Spleen (tissue), 11 donors: ENCODE measurements around the gene CFAP20. TPM values are rescaled to one million over a fixed set of nuclear protein-coding genes. Genes with fewer than 3 reads are reported as not detected.
"Not testable (repeated sequence)": the region's sequence is repeated elsewhere in the genome, so short reads cannot be mapped to it uniquely, and the experiment has no call there.

ENCODE experiments used
- DNase-seq: peaks from one replicate; pipeline ENCODE4 v3.0.0-alpha.2; 2020
- H3K27ac ChIP-seq, 8 donors: fragments of 200-600 bp; sonication (generic) in 7 of 8; 1 replicate in 4 of 8; 2 replicates in 4 of 8; pipeline versions ENCODE4 v1.5.0 to v1.8.0; 2016 to 2021; ENCODE audit warnings: inconsistent platforms in 4 of 8, mild to moderate bottlenecking in 4 of 8, moderate library complexity in 1 of 8
- H3K27me3 ChIP-seq, 7 donors: fragments of 200-600 bp; sonication (generic) in 6 of 7; replicated peaks in 1 of 7; 1 replicate in 4 of 7; 2 replicates in 3 of 7; pipeline versions ENCODE4 v1.5.0 to v1.8.0; 2016 to 2021; ENCODE audit warnings: inconsistent platforms in 3 of 7, mild to moderate bottlenecking in 1 of 7
- H3K36me3 ChIP-seq, 6 donors: fragments of 200-600 bp; sonication (generic) in 5 of 6; 1 replicate in 4 of 6; 2 replicates in 2 of 6; pipeline versions ENCODE4 v1.5.0 to v1.8.0; 2016 to 2021; ENCODE audit warnings: inconsistent platforms in 2 of 6
- H3K4me1 ChIP-seq, 6 donors: fragments of 200-600 bp; sonication (generic) in 5 of 6; 1 replicate in 3 of 6; 2 replicates in 3 of 6; pipeline versions ENCODE4 v1.5.0 to v1.8.0; 2016 to 2021; ENCODE audit warnings: inconsistent platforms in 3 of 6
- H3K4me3 ChIP-seq, 8 donors: fragments of 200-600 bp; sonication (generic) in 7 of 8; 1 replicate in 4 of 8; 2 replicates in 4 of 8; pipeline versions ENCODE4 v1.5.0 to v1.8.0; 2016 to 2021; ENCODE audit warnings: inconsistent platforms in 4 of 8, mild to moderate bottlenecking in 4 of 8, moderate library complexity in 2 of 8
- H3K9me3 ChIP-seq, 8 donors: fragments of 200-600 bp; sonication (generic) in 7 of 8; 1 replicate in 4 of 8; 2 replicates in 4 of 8; pipeline versions ENCODE4 v1.5.0 to v1.8.0; 2016 to 2021; ENCODE audit warnings: inconsistent platforms in 4 of 8
- POLR2A ChIP-seq, 3 donors: fragments of 450-650 bp; IDR thresholded peaks; one replicate each; pipeline ENCODE4 v1.5.1; 2017; ENCODE audit warnings: antibody characterized with exemption in 3 of 3, mild to moderate bottlenecking in 1 of 3
- POLR2AphosphoS5 ChIP-seq, 3 donors: sonication (generic); formaldehyde crosslinking; IDR thresholded peaks; one replicate each; pipeline ENCODE4 v1.5.1; 2017; ENCODE audit warnings: antibody characterized with exemption in 3 of 3
- WGBS, 5 donors: extraction: QIAGEN DNeasy Blood & Tissue Kit in 3 of 5; methylation state at CpG; one replicate each; pipeline versions ENCODE4 v1.1.5 to v1.1.7; 2013 to 2018; 5-methylcytosine and 5-hydroxymethylcytosine counted together
- intact Hi-C: fragments of 100-400 bp; cut with DNase I; formaldehyde crosslinking; loops from one replicate; pipeline ENCODE4 v1.15.0; 2023; ENCODE audit warnings: low total_unique reads
- polyA plus RNA-seq, 3 donors: library from polyadenylated mRNA; stranded (reverse); fragments of 200-250 nt; gene quantifications; one replicate each; pipeline ENCODE4 v1.2.1, GENCODE V29; 2013
- total RNA-seq, 7 donors: library from RNA; depleted of rRNA in 3 of 7; stranded (reverse); fragments of >200 nt in 3 of 7; fragmentation: NEBNext Ultra II Directional in 4 of 7; extraction: Animal tissue kit (Norgen Biotek cat#: 25700) in 4 of 7; gene quantifications; one replicate each; pipeline versions ENCODE4 v1.1.0 to v1.2.1, GENCODE V29; 2016 to 2021
- TF ChIP-seq, protein P1 (sequence below), 11 experiments: fragments of 200-600 bp in 7 of 11; fragments of 450-650 bp in 4 of 11; sonication (generic) in 4 of 11; IDR thresholded peaks in 8 of 11; conservative IDR thresholded peaks in 3 of 11; 1 replicate in 7 of 11; 2 replicates in 4 of 11; pipeline versions ENCODE4 v1.4.0 to v1.8.0; 2016 to 2021; ENCODE audit warnings: antibody characterized with exemption in 11 of 11, inconsistent platforms in 4 of 11, mild to moderate bottlenecking in 1 of 11
- donor health status: healthy with polysubstance abuse.
- donor health status: DM: no; HTN: no; CAD: no; lungs with moderate emphysema.
- donor health status: DM: no; HTN: no; CAD: no.
- donor health status: Bipolar disorder and iron deficiency.
- donor health status: healthy.
- donor health status: DM: no; HTN: no; CAD: no.
- donor health status: DM: yes; HTN: yes; CAD: no.

The CFAP20 gene
- total and polyA plus RNA-seq, 10 donors, result 12.0 to 51.3 (median 23.8) TPM

DNA sequence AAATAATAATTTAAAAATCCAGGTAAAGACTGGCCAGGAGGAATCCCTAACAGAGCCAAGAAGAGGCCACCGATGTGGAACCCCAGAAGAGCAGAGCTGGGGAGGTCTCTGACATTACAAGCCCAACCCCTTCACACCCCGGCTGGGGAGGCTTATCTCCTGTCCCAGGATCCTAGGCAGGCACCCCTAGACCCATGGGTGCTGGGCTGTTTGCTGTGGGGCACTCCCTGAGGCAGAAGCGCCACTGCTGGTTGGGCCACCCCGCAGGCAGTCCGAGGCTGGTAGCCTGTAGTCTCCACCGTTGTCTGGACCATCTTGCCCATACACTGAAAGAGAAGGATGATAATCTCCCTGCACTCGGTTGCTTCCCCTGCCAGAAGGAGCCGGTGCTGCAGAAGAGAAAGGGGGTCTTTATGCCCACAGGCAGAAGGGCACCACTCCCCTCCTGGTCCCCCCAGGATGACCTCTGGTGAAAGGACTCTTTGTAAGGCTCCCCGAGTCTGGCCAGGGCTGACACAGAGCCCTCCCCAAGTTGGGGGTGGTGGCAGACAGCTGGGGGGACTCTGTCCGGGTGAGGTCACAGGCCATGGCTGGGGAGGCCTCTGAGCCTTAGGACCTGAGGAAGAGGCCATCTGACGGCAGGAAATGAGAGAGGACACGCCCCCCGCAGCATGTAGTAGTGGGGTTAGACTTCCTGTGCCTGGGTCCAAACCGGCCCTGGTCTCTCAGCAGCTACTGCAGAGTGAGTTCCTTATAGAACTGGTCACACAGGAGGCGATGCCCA lies 34.2 kb downstream of the CFAP20 start:
- WGBS, 5 donors, result 48 to 72% (median 61%) methylated on average over 12 to 15 of the region's 15 CpGs
- TF ChIP-seq POLR2A (IDR thresholded peaks at IDR 0.05) (no peak), POLR2AphosphoS5 (IDR thresholded peaks at IDR 0.05) (no peak)
- TF ChIP-seq, protein P1, sequence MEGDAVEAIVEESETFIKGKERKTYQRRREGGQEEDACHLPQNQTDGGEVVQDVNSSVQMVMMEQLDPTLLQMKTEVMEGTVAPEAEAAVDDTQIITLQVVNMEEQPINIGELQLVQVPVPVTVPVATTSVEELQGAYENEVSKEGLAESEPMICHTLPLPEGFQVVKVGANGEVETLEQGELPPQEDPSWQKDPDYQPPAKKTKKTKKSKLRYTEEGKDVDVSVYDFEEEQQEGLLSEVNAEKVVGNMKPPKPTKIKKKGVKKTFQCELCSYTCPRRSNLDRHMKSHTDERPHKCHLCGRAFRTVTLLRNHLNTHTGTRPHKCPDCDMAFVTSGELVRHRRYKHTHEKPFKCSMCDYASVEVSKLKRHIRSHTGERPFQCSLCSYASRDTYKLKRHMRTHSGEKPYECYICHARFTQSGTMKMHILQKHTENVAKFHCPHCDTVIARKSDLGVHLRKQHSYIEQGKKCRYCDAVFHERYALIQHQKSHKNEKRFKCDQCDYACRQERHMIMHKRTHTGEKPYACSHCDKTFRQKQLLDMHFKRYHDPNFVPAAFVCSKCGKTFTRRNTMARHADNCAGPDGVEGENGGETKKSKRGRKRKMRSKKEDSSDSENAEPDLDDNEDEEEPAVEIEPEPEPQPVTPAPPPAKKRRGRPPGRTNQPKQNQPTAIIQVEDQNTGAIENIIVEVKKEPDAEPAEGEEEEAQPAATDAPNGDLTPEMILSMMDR (IDR thresholded peaks at IDR 0.05 in 8 of 11, conservative IDR thresholded peaks at IDR 0.05 in 3 of 11), result no peak
- Histone ChIP-seq H3K27me3 (peaks cover 0 to 3% (median 0%) of the 10 kb centered on the region in 7 donors), H3K36me3 (no peaks in the 10 kb centered on the region), H3K4me1 (peaks cover 0 to 19% (median 6%) of the 10 kb centered on the region in 6 donors), H3K4me3 (no peak overlapping the region), H3K9me3 (no peaks in the 10 kb centered on the region), H3K27ac (no peak overlapping the region)
- intact Hi-C loops, result no loop called here
- no peak for DNase-seq

DNA sequence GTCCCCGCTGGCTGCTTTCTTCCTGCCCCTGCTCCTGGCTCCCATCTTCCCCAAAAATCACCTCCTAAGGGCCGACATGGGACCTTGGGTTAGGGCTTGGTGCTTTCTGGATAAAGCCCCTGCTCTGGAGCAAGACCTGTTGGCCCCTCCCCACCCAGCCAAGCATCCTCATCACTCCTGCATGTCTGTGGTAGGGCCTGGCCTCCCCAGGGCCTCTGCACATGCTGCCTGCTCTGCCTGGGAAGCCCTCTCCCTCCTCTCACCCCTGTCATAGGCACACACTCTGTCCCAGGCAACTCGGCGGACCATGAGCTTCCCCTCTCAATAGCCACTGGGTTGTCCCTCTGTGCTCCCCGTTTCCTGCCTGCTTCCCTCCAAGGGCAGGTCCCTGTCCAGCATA lies 35.2 kb downstream of the CFAP20 start:
- Histone ChIP-seq H3K9me3 (no peaks in the 10 kb centered on the region), H3K27me3 (peaks cover 0 to 3% (median 0%) of the 10 kb centered on the region in 7 donors), H3K4me1 (peaks cover 0 to 19% (median 6%) of the 10 kb centered on the region in 6 donors), H3K36me3 (no peaks in the 10 kb centered on the region), H3K27ac (no peak overlapping the region), H3K4me3 (no peak overlapping the region)
- DNase-seq, result no peak
- no peak for TF ChIP-seq POLR2AphosphoS5 (IDR thresholded peaks at IDR 0.05)
- TF ChIP-seq, protein P1 (IDR thresholded peaks at IDR 0.05 in 8 of 11, conservative IDR thresholded peaks at IDR 0.05 in 3 of 11), result no peak
- TF ChIP-seq POLR2A (IDR thresholded peaks at IDR 0.05), result no peak
- WGBS, 5 donors, result 74 to 93% (median 83%) methylated on average over 5 of the region's 5 CpGs
- intact Hi-C loops, result no loop called here

DNA sequence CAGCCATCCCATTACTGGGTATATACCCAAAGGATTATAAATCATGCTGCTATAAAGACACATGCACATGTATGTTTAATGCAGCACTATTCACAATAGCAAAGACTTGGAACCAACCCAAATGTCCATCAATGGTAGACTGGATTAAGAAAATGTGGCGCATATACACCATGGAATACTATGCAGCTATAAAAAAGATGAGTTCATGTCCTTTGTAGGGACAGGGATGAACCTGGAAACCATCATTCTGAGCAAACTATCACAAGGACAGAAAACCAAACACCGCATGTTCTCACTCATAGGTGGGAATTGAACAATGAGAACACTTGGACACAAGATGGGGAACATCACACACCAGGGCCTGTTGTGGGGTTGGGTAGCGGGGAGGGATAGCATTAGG lies 38.8 kb downstream of the CFAP20 start:
- H3K4me1 ChIP-seq, H3K4me3 ChIP-seq, H3K36me3 ChIP-seq, H3K27me3 ChIP-seq, intact Hi-C loops, H3K9me3 ChIP-seq, H3K27ac ChIP-seq: not testable (repeated sequence)
- WGBS, 5 donors, result 94 to 99% (median 96%) methylated on average over 3 of the region's 3 CpGs
- peak; percentile 4 for DNase-seq

DNA sequence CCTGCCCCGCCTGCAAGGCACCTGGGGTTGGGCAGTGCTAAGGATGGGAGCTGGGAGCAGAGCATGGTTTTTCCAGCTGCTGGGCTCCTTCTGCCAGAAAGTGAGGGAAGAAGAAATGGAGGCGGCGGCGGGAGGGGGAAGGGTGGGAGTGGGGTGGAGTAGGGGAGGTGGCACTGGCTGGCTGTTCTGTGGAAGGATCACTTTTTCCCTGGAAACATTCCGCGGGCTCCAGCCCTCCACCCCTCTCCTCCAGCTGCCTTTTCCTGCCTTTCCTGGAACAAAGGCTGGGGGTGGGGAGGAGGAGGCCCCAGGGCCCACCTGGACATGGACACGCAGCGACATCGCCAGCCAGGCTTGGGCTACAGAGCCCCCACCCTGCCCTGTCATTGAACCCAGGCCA lies 41.1 kb downstream of the CFAP20 start:
- Histone ChIP-seq H3K27ac (no peak overlapping the region), H3K9me3 (no peaks in the 10 kb centered on the region), H3K36me3 (no peaks in the 10 kb centered on the region), H3K4me1 (no peaks in the 10 kb centered on the region), H3K4me3 (no peak overlapping the region), H3K27me3 (no peaks in the 10 kb centered on the region)
- intact Hi-C loops, result no loop called here
- no peak for TF ChIP-seq POLR2A (IDR thresholded peaks at IDR 0.05)
- TF ChIP-seq, protein P1 (IDR thresholded peaks at IDR 0.05 in 8 of 11, conservative IDR thresholded peaks at IDR 0.05 in 3 of 11), result no peak
- no peak for TF ChIP-seq POLR2AphosphoS5 (IDR thresholded peaks at IDR 0.05)
- DNase-seq, result peak; percentile 53
- WGBS, 5 donors, result 69 to 85% (median 80%) methylated on average over 9 of the region's 9 CpGs
